Trophoblast cell (in vitro differentiated cells and primary cell): ENCODE measurements around the gene CHN2.
A peak's percentile ranks its signal among the peaks of the same experiment; 100 is the strongest.

Experiments used
- DNase-seq, 2 donors: peaks; one replicate each; pipeline ENCODE4 v3.0.0-alpha.2; 2016
- H2AFZ ChIP-seq: 2 replicates; pipeline ENCODE4 v1.6.1; 2013; ENCODE audit warnings: low read length, moderate library complexity, mild to moderate bottlenecking; ENCODE audit not compliant: insufficient read depth, poor library complexity
- H2AK5ac ChIP-seq: 2 replicates; pipeline ENCODE4 v1.6.1; 2013; ENCODE audit warnings: mild to moderate bottlenecking, low read length
- H2BK120ac ChIP-seq: 2 replicates; pipeline ENCODE4 v1.6.1; 2013; ENCODE audit warnings: low read length, mild to moderate bottlenecking, moderate library complexity; ENCODE audit not compliant: insufficient read depth, poor library complexity
- H2BK12ac ChIP-seq: 2 replicates; pipeline ENCODE4 v1.6.1; 2013; ENCODE audit warnings: mild to moderate bottlenecking, low read length, moderate library complexity
- H2BK5ac ChIP-seq: 2 replicates; pipeline ENCODE4 v1.6.1; 2013; ENCODE audit warnings: low read length, low read depth, moderate library complexity, mild to moderate bottlenecking; ENCODE audit not compliant: poor library complexity
- H3K14ac ChIP-seq: 2 replicates; pipeline ENCODE4 v1.6.1; 2013; ENCODE audit warnings: mild to moderate bottlenecking, low read length
- H3K18ac ChIP-seq: 2 replicates; pipeline ENCODE4 v1.6.1; 2013; ENCODE audit warnings: mild to moderate bottlenecking, low read length
- H3K23ac ChIP-seq: 2 replicates; pipeline ENCODE4 v1.6.1; 2013; ENCODE audit warnings: low read length
- H3K27ac ChIP-seq: 2 replicates; pipeline ENCODE4 v1.5.1; 2013; ENCODE audit warnings: low read depth, mild to moderate bottlenecking, inconsistent platforms, low read length, moderate library complexity
- H3K27me3 ChIP-seq: 2 replicates; pipeline ENCODE4 v1.6.1; 2013; ENCODE audit warnings: inconsistent platforms, mild to moderate bottlenecking, low read length, moderate library complexity; ENCODE audit not compliant: insufficient read depth
- H3K36me3 ChIP-seq, 2 experiments: 1 replicate in 1 of 2; 2 replicates in 1 of 2; pipeline ENCODE4 v1.6.1; 2013; ENCODE audit warnings: low read length in 2 of 2, mild to moderate bottlenecking in 2 of 2, moderate library complexity in 1 of 2; ENCODE audit not compliant: insufficient read depth in 2 of 2, control insufficient read depth in 1 of 2
- H3K4ac ChIP-seq: 2 replicates; pipeline ENCODE4 v1.6.1; 2013; ENCODE audit warnings: low read depth, mild to moderate bottlenecking, low read length, moderate library complexity
- H3K4me1 ChIP-seq, 2 experiments: 1 replicate in 1 of 2; 2 replicates in 1 of 2; pipeline ENCODE4 v1.6.1; 2013; ENCODE audit warnings: low read length in 2 of 2, mild to moderate bottlenecking in 2 of 2, moderate library complexity in 1 of 2; ENCODE audit not compliant: insufficient read depth in 2 of 2, control insufficient read depth in 1 of 2
- H3K4me2 ChIP-seq: 2 replicates; pipeline ENCODE4 v1.6.1; 2013; ENCODE audit warnings: inconsistent platforms, mild to moderate bottlenecking, low read length, moderate library complexity
- H3K4me3 ChIP-seq: 2 replicates; pipeline ENCODE4 v1.5.1; 2013; ENCODE audit warnings: mild to moderate bottlenecking, low read depth, low read length, inconsistent platforms
- H3K79me1 ChIP-seq: one replicate; pipeline ENCODE4 v1.6.1; 2013; ENCODE audit warnings: low read length
- H3K79me2 ChIP-seq: 2 replicates; pipeline ENCODE4 v1.6.1; 2013; ENCODE audit warnings: low read length, mild to moderate bottlenecking; ENCODE audit not compliant: control insufficient read depth, insufficient read depth, poor library complexity
- H3K9ac ChIP-seq: 2 replicates; pipeline ENCODE4 v1.6.1; 2013; ENCODE audit warnings: mild to moderate bottlenecking, low read length
- H3K9me3 ChIP-seq: 2 replicates; pipeline ENCODE4 v1.6.1; 2013; ENCODE audit warnings: low read depth, mild to moderate bottlenecking, control low read depth, inconsistent platforms, low read length; ENCODE audit not compliant: insufficient read depth
- H4K12ac ChIP-seq: 2 replicates; pipeline ENCODE4 v1.6.1; 2013; ENCODE audit warnings: low read depth, mild to moderate bottlenecking, low read length, moderate library complexity
- H4K8ac ChIP-seq: 2 replicates; pipeline ENCODE4 v1.6.1; 2013; ENCODE audit warnings: low read depth, mild to moderate bottlenecking, low read length, moderate library complexity
- H4K91ac ChIP-seq: one replicate; pipeline ENCODE4 v1.6.1; 2013; ENCODE audit warnings: low read depth, mild to moderate bottlenecking, low read length, moderate library complexity
- WGBS: extraction: QIAGEN DNeasy Blood & Tissue Kit; methylation state at CpG from one replicate; pipeline ENCODE4 v1.1.7; 2013; ENCODE audit warnings: missing lambda C conversion rate; ENCODE audit not compliant: insufficient read length, insufficient coverage; ENCODE audit errors: extremely low coverage; 5-methylcytosine and 5-hydroxymethylcytosine counted together

The CHN2 gene

DNA sequence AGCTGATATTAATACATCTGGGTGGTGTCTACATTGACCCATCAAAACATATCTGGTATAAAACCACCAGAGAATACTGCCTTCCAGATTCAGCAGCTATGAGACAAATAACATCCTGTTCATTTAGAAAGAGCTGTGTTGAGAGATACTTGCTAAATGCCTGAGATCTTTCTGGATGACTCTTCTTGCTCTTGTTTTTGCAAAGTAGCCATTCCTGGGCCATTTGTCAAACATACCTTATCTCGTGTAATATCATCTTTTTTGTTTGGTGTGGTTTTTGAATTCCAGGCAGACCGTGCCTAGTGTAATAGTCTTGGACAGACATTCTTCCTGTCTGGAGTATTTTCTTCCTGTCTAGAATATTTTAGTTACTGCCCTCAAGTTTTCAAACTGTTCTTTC lies 294.4 kb downstream of the CHN2 start:
- H2BK12ac ChIP-seq = no peak overlapping the region
- no peaks in the 10 kb centered on the region for H3K27me3 ChIP-seq
- peaks cover 0 to 2% of the 10 kb centered on the region in 2 experiments for H3K36me3 ChIP-seq
- no peaks in the 10 kb centered on the region for H3K79me2 ChIP-seq
- H4K91ac ChIP-seq = no peak overlapping the region
- no peak overlapping the region for H2BK120ac ChIP-seq
- H2BK5ac ChIP-seq = no peak overlapping the region
- peaks cover 18% of the 10 kb centered on the region for H3K79me1 ChIP-seq
- peaks cover 21 to 34% of the 10 kb centered on the region in 2 experiments for H3K4me1 ChIP-seq
- H4K12ac ChIP-seq = no peak overlapping the region
- no peak overlapping the region for H3K4ac ChIP-seq
- no peak overlapping the region for H3K4me2 ChIP-seq
- H3K9ac ChIP-seq = no peak overlapping the region
- no peak overlapping the region for H3K23ac ChIP-seq
- no peaks in the 10 kb centered on the region for H3K9me3 ChIP-seq
- no peak overlapping the region for H3K18ac ChIP-seq
- no peak overlapping the region for H2AFZ ChIP-seq
- H3K27ac ChIP-seq = peak overlapping the region; percentile 95
- DNase-seq = peak; percentile 61 to 95
- no peak overlapping the region for H3K14ac ChIP-seq
- H2AK5ac ChIP-seq = no peak overlapping the region
- H3K4me3 ChIP-seq = no peak overlapping the region
- H4K8ac ChIP-seq = no peak overlapping the region
- no CpG with 5 or more reads among the region's 2 CpGs for WGBS

DNA sequence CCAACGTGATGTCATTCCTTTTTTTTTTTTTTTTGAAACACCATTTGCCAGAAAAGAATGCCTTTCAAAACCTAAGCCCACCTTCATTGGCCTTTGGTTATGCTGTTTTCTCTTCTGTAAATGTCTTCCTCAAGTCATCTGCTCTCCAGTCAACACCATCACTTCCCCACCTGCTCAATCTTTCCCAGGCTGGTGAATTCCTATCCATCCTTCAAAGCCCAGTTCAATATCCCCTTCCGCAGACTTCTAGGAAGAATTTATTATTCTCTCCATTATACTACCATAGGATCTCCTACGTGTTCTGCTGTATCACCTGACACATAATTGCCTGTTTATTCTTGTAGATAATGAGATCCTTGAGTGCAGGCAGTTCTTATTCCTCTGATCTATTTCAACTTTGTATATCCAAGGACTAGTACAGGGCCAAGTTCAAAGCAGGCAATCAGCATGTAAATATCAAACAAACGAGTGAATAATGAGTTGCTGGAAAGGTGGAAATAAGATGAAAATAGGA lies 295.6 kb downstream of the CHN2 start:
- Histone ChIP-seq H3K4ac (no peak overlapping the region), H3K27me3 (no peaks in the 10 kb centered on the region), H3K79me2 (no peaks in the 10 kb centered on the region), H2BK12ac (no peak overlapping the region), H3K9me3 (no peaks in the 10 kb centered on the region), H2AK5ac (no peak overlapping the region), H4K12ac (no peak overlapping the region), H3K18ac (no peak overlapping the region), H3K23ac (no peak overlapping the region), H3K27ac (no peak overlapping the region), H3K79me1 (peaks cover 19% of the 10 kb centered on the region), H3K9ac (no peak overlapping the region), H3K14ac (no peak overlapping the region), H2BK5ac (no peak overlapping the region), H3K4me3 (no peak overlapping the region), H3K36me3 (peaks cover 0 to 2% of the 10 kb centered on the region in 2 experiments), H2BK120ac (no peak overlapping the region), H2AFZ (no peak overlapping the region), H4K91ac (no peak overlapping the region), H4K8ac (no peak overlapping the region), H3K4me2 (no peak overlapping the region), H3K4me1 (peaks cover 21 to 34% of the 10 kb centered on the region in 2 experiments)
- no peak for DNase-seq
- WGBS = no CpG with 5 or more reads among the region's 4 CpGs

DNA sequence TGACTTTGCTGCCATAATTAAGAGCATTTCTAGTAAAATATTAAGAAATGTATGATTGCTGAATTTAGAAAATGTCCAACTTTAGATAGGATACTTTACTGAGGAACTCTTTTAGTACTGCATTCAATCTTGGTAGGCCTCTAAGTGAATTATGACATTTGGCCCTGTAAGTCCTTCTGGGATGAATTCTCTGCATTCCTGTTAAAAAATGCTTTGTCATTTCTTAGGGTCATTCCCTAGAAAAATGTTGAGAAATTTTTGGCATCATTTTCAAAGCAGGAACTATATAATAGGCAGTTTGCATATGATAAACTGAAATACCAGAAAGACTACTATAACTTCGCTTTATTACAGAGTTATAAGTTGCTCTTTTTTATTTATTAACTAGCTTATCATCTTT lies 299.8 kb downstream of the CHN2 start:
- Histone ChIP-seq H2AFZ (no peak overlapping the region), H2BK12ac (no peak overlapping the region), H3K14ac (no peak overlapping the region), H2AK5ac (no peak overlapping the region), H4K91ac (no peak overlapping the region), H2BK120ac (no peak overlapping the region), H3K4me1 (peaks cover 5 to 13% of the 10 kb centered on the region in 2 experiments), H3K18ac (no peak overlapping the region), H4K12ac (no peak overlapping the region), H3K4me2 (no peak overlapping the region), H3K79me2 (no peaks in the 10 kb centered on the region), H3K27me3 (no peaks in the 10 kb centered on the region), H3K4ac (no peak overlapping the region), H3K23ac (no peak overlapping the region), H3K79me1 (peaks cover 11% of the 10 kb centered on the region), H4K8ac (no peak overlapping the region), H2BK5ac (no peak overlapping the region), H3K9ac (no peak overlapping the region), H3K36me3 (peaks cover 0 to 2% of the 10 kb centered on the region in 2 experiments), H3K27ac (no peak overlapping the region), H3K4me3 (no peak overlapping the region), H3K9me3 (no peaks in the 10 kb centered on the region)
- DNase-seq = peak; percentile 32 to 90
- no CpG with 5 or more reads among the region's 1 CpG for WGBS

DNA sequence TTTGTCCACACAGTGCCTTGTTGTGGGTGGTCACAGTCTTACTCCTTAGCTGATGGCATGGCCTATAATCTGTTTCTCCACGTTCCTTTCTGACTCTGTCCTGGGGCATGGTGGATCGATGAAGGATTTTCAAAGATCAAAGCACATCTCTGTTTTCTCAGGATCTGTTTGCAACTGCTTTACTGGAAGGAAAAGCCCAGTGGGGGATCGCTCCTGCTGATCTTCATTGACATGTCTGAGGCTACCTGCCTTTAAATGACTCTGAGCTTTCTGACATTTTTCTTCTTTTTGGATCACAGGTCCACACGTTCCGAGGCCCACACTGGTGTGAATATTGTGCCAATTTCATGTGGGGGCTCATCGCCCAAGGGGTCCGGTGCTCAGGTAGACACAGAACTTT lies 301.1 kb downstream of the CHN2 start:
- no peak overlapping the region for H3K4ac ChIP-seq
- no peaks in the 10 kb centered on the region for H3K79me2 ChIP-seq
- H3K23ac ChIP-seq = no peak overlapping the region
- peak overlapping the region; percentile 21 for H2BK5ac ChIP-seq
- no peak overlapping the region for H4K12ac ChIP-seq
- peak overlapping the region; percentile 24 for H3K14ac ChIP-seq
- no peak overlapping the region for H3K27ac ChIP-seq
- H3K36me3 ChIP-seq = peaks cover 0 to 10% of the 10 kb centered on the region in 2 experiments
- no peak overlapping the region for H2AFZ ChIP-seq
- no peaks in the 10 kb centered on the region for H3K9me3 ChIP-seq
- WGBS = no CpG with 5 or more reads among the region's 7 CpGs
- no peak for DNase-seq
- no peak overlapping the region for H3K9ac ChIP-seq
- peaks cover 5 to 9% of the 10 kb centered on the region in 2 experiments for H3K4me1 ChIP-seq
- peak overlapping the region; percentile 10 for H2BK12ac ChIP-seq
- H3K4me2 ChIP-seq = no peak overlapping the region
- H4K91ac ChIP-seq = peak overlapping the region; percentile 46
- H3K27me3 ChIP-seq = no peaks in the 10 kb centered on the region
- peak overlapping the region; percentile 10 for H2BK120ac ChIP-seq
- H3K79me1 ChIP-seq = peaks cover 9% of the 10 kb centered on the region
- peak overlapping the region; percentile 43 for H3K18ac ChIP-seq
- H4K8ac ChIP-seq = peak overlapping the region; percentile 26
- H2AK5ac ChIP-seq = peak overlapping the region; percentile 18
- no peak overlapping the region for H3K4me3 ChIP-seq
